Coronary artery (tissue), 2 donors: Measurements from ENCODE around the gene BICD1.

Experiments
- DNase-seq: peaks from one replicate; pipeline ENCODE4 v3.0.0-alpha.2; 2017; ENCODE audit warnings: low spot score
- H3K27ac ChIP-seq, 2 donors: fragments of 200-600 bp; sonication (generic); one replicate each; pipeline ENCODE4 v1.5.1; 2016 to 2019
- H3K4me3 ChIP-seq: fragments of 200-600 bp; sonication (generic); 2 replicates; pipeline ENCODE4 v1.5.1; 2016; ENCODE audit warnings: mild to moderate bottlenecking, moderate library complexity
- CTCF ChIP-seq: fragments of 200-600 bp; sonication (generic); IDR thresholded peaks from one replicate; pipeline ENCODE4 v1.5.1; 2019; ENCODE audit warnings: antibody characterized with exemption

Gene BICD1

GRCh38 chr12:32252199-32253073 is 145.8 kb downstream of the BICD1 start:
- Histone ChIP-seq H3K27ac (no peak overlapping the region), H3K4me3 (no peak overlapping the region)
- no peak for DNase-seq
- no peak for TF ChIP-seq CTCF

GRCh38 chr12:32253154-32253790 is 146.6 kb downstream of the BICD1 start:
- no peak for TF ChIP-seq CTCF
- H3K4me3 ChIP-seq: no peak overlapping the region
- H3K27ac ChIP-seq: no peak overlapping the region
- no peak for DNase-seq

- no peak for DNase-seq
- TF ChIP-seq CTCF: no peak
- no peak overlapping the region for H3K4me3 ChIP-seq
- H3K27ac ChIP-seq: no peak overlapping the region
Observed at GRCh38 chr12:32254260-32254956, 147.8 kb downstream of the BICD1 start.

GRCh38 chr12:32255588-32255987 is 148.9 kb downstream of the BICD1 start:
- TF ChIP-seq CTCF: no peak
- no peak for DNase-seq
- H3K4me3 ChIP-seq: no peak overlapping the region
- no peak overlapping the region for H3K27ac ChIP-seq

- H3K4me3 ChIP-seq: no peak overlapping the region
- H3K27ac ChIP-seq: no peak overlapping the region
- no peak for TF ChIP-seq CTCF
- DNase-seq: no peak
Observed at GRCh38 chr12:32257695-32258496, 151.2 kb downstream of the BICD1 start.

- Histone ChIP-seq H3K27ac (no peak overlapping the region), H3K4me3 (no peak overlapping the region)
- no peak for DNase-seq
- TF ChIP-seq CTCF: no peak
Observed at GRCh38 chr12:32260696-32261095, 154.0 kb downstream of the BICD1 start.
